B cell (primary cell): ENCODE results near the gene NME3. TPM values are rescaled to one million over a fixed set of nuclear protein-coding genes. Genes with fewer than 3 reads are reported as not detected.

Experiments used
- ATAC-seq: fragments of 200-7000 bp; cut with Tn5 transposase; one replicate; pipeline ENCODE4 v1.10.0; 2021; ENCODE audit warnings: low read depth, mild to moderate bottlenecking, moderate number of reproducible peaks, moderate library complexity
- CTCF ChIA-PET: fragments of 350-600 bp; sonication (Branson Sonifier 250); formaldehyde crosslinking; loops from one replicate; lab custom pipeline; 2021; ENCODE audit warnings: antibody characterized with exemption, inconsistent platforms; lab: Charles Lee
- POLR2A ChIA-PET: fragments of 350-600 bp; sonication (Branson Sonifier 250); formaldehyde crosslinking; loops from one replicate; lab custom pipeline; 2021; ENCODE audit warnings: antibody characterized with exemption; lab: Charles Lee
- DNase-seq: peaks from one replicate; pipeline ENCODE4 v3.0.0; 2013
- H2AFZ ChIP-seq: 2 replicates; pipeline ENCODE4 v1.6.1; 2012; ENCODE audit warnings: mild to moderate bottlenecking, low read depth, low read length; ENCODE audit not compliant: insufficient read depth, poor library complexity, severe bottlenecking
- H3K27ac ChIP-seq, 2 donors: 1 replicate in 1 of 2; 2 replicates in 1 of 2; pipeline ENCODE4 v1.5.1; 2012 to 2013; ENCODE audit warnings: low read length in 2 of 2, mild to moderate bottlenecking in 2 of 2, moderate library complexity in 1 of 2
- H3K27me3 ChIP-seq, 4 experiments: fragments of 200-600 bp in 1 of 4; sonication (generic) in 1 of 4; replicated peaks in 1 of 4; 1 replicate in 2 of 4; 2 replicates in 2 of 4; pipeline versions ENCODE4 v1.6.1 to v1.7.0; 2013 to 2016; ENCODE audit warnings: low read length in 3 of 4, mild to moderate bottlenecking in 2 of 4, mixed read lengths in 1 of 4, moderate library complexity in 1 of 4; ENCODE audit not compliant: insufficient read depth in 4 of 4, control insufficient read depth in 3 of 4; ENCODE audit errors: control extremely low read depth in 1 of 4
- H3K36me3 ChIP-seq, 2 experiments: replicated peaks in 1 of 2; 1 replicate in 1 of 2; 2 replicates in 1 of 2; pipeline versions ENCODE4 v1.6.1 to v1.7.1; 2013; ENCODE audit warnings: low read length in 1 of 2; ENCODE audit not compliant: insufficient read depth in 2 of 2, control insufficient read depth in 1 of 2; ENCODE audit errors: control extremely low read depth in 1 of 2, extremely low read depth in 1 of 2
- H3K4me1 ChIP-seq, 2 donors: fragments of 200-600 bp in 1 of 2; sonication (generic) in 1 of 2; 1 replicate in 1 of 2; 2 replicates in 1 of 2; pipeline versions ENCODE4 v1.5.1 to v1.6.1; 2013 to 2017; ENCODE audit warnings: low read length in 2 of 2; ENCODE audit not compliant: control insufficient read depth in 2 of 2, insufficient read depth in 2 of 2
- H3K4me2 ChIP-seq: replicated peaks from 2 replicates; pipeline ENCODE3; 2012; ENCODE audit warnings: mild to moderate bottlenecking, low read depth, low read length; ENCODE audit not compliant: poor library complexity, severe bottlenecking
- H3K4me3 ChIP-seq, 5 experiments: fragments of 200-600 bp in 1 of 5; sonication (generic) in 1 of 5; 1 replicate in 3 of 5; 2 replicates in 2 of 5; pipeline versions ENCODE4 v1.5.1 to v1.7.0; 2011 to 2016; ENCODE audit warnings: low read length in 4 of 5, mild to moderate bottlenecking in 4 of 5, low read depth in 2 of 5, control low read depth in 1 of 5, moderate library complexity in 1 of 5; ENCODE audit not compliant: insufficient read depth in 1 of 5; ENCODE audit errors: control extremely low read depth in 1 of 5, extremely low read depth in 1 of 5
- H3K79me2 ChIP-seq: fragments of 200-600 bp; sonication (generic); one replicate; pipeline ENCODE4 v1.6.0; 2016; ENCODE audit warnings: low read length; ENCODE audit not compliant: control insufficient read depth, insufficient read depth
- H3K9ac ChIP-seq: fragments of 200-600 bp; sonication (generic); 2 replicates; pipeline ENCODE4 v1.6.1; 2017; ENCODE audit warnings: mild to moderate bottlenecking, low read length, moderate library complexity
- H3K9me3 ChIP-seq, 3 donors: one replicate each; pipeline versions ENCODE4 v1.6.1 to v1.7.1; 2013; ENCODE audit warnings: low read length in 2 of 3; ENCODE audit not compliant: control insufficient read depth in 2 of 3, insufficient read depth in 1 of 3; ENCODE audit errors: control extremely low read depth in 1 of 3
- H4K20me1 ChIP-seq: 2 replicates; pipeline ENCODE4 v1.6.0; 2012; ENCODE audit warnings: mild to moderate bottlenecking, low read length; ENCODE audit not compliant: insufficient read depth, control insufficient read depth, poor library complexity, severe bottlenecking
- H3K27ac Mint-ChIP-seq: one replicate; pipeline ENCODE4 v1.8.0; 2021; ENCODE audit warnings: mixed read lengths
- H3K27me3 Mint-ChIP-seq: one replicate; pipeline ENCODE4 v1.8.0; 2021; ENCODE audit warnings: mixed read lengths
- H3K4me1 Mint-ChIP-seq: one replicate; pipeline ENCODE4 v1.8.0; 2021; ENCODE audit warnings: mixed read lengths
- H3K4me3 Mint-ChIP-seq: one replicate; pipeline ENCODE4 v1.8.0; 2021; ENCODE audit warnings: mixed read lengths
- H3K9me3 Mint-ChIP-seq: one replicate; pipeline ENCODE4 v1.8.0; 2022; ENCODE audit warnings: mixed read lengths; ENCODE audit not compliant: insufficient read depth
- CTCF ChIP-seq: fragments of 200-600 bp; IDR thresholded peaks from one replicate; pipeline ENCODE4 v1.8.0; 2022; ENCODE audit warnings: antibody characterized with exemption, mild to moderate bottlenecking
- EZH2 ChIP-seq: IDR thresholded peaks from 2 replicates; pipeline ENCODE4 v1.6.1; 2012; ENCODE audit warnings: borderline replicate concordance, low read depth, mild to moderate bottlenecking, moderate library complexity, low read length; ENCODE audit not compliant: insufficient read depth, poor library complexity, severe bottlenecking
- WGBS: methylation state at CpG from one replicate; pipeline ENCODE4 v1.1.5; 2013; ENCODE audit warnings: missing lambda C conversion rate; ENCODE audit not compliant: insufficient coverage; 5-methylcytosine and 5-hydroxymethylcytosine counted together
- intact Hi-C: fragments of 100-400 bp; cut with micrococcal nuclease; formaldehyde crosslinking; loops from one replicate; pipeline ENCODE4 v1.10.0; 2022
- polyA minus RNA-seq: library from RNA; depleted of rRNA, polyadenylated mRNA; stranded (reverse); fragments of >200 nt; gene quantifications from 2 replicates; pipeline ENCODE4 v1.2.3, GENCODE V29; 2012
- polyA plus RNA-seq: library from polyadenylated mRNA; depleted of rRNA; stranded (reverse); fragments of >200 nt; gene quantifications from 2 replicates; pipeline ENCODE4 v1.2.3, GENCODE V29; 2012
- total RNA-seq, 2 donors: library from RNA; stranded (reverse); fragments of 120-200 nt in 1 of 2; gene quantifications; 1 replicate in 1 of 2; 2 replicates in 1 of 2; pipeline versions ENCODE4 v1.2.3 to v1.2.4, GENCODE V29; 2013 to 2022

The NME3 gene
- total RNA-seq (57.3 and 63.2 TPM in 2 replicates), polyA plus RNA-seq (99.0 and 150 TPM in 2 replicates), polyA minus RNA-seq (32.8 and 33.2 TPM in 2 replicates)
- total RNA-seq (2013), result 42.9 TPM

- Histone ChIP-seq H3K27me3 (no peaks in the 10 kb centered on the region), H4K20me1 (peaks cover 50% of the 10 kb centered on the region), H2AFZ (peak within 1 kb of the TSS; percentile 81), H3K4me3 (peak within 1 kb of the TSS; percentile 53 to 87 (median 82)), H3K79me2 (peaks cover 29% of the 10 kb centered on the region), H3K9ac (peak within 1 kb of the TSS; percentile 84), H3K4me2 (peak within 1 kb of the TSS; percentile 99), H3K9me3 (no peaks in the 10 kb centered on the region), H3K27ac (peak within 1 kb of the TSS; percentile 38 to 90), H3K36me3 (peaks cover 0 to 30% of the 10 kb centered on the region in 2 experiments), H3K4me1 (peaks cover 22 to 32% of the 10 kb centered on the region in 2 donors)
- ChIA-PET POLR2A (interaction anchor here (1.4 to 4.4 kb wide), 3 partner anchors 11 to 350 kb away, joined by 3 to 27 read pairs (median 14); partner anchors contain the start of genes MAPK8IP3, NUBP2 and SPSB3), CTCF (interaction anchor here (1.0 to 3.2 kb wide), 3 partner anchors 11 to 65 kb away, joined by 4 to 15 read pairs (median 8); partner anchors contain the start of genes MAPK8IP3, NUBP2 and SPSB3)
- H3K4me3 Mint-ChIP-seq, result peak within 1 kb of the TSS; percentile 95
- no peak for TF ChIP-seq EZH2
- no peak for TF ChIP-seq CTCF
- peak; percentile 53 for ATAC-seq
- H3K27me3 Mint-ChIP-seq, result no peaks in the 10 kb centered on the region
- WGBS, result under 1% methylated on average over 70 of the region's 79 CpGs
- peak within 1 kb of the TSS; percentile 97 for H3K27ac Mint-ChIP-seq
- DNase-seq, result peak; percentile 82
- intact Hi-C loops, result loop anchor here (1.0 to 5.0 kb wide), 3 partner anchors 93 to 359 kb away; partner anchors contain the start of genes JPT2 and UNKL
- no peaks in the 10 kb centered on the region for H3K9me3 Mint-ChIP-seq
- peaks cover 24% of the 10 kb centered on the region for H3K4me1 Mint-ChIP-seq
Observed at GRCh38 chr16:1771188-1771863, at the start of gene NME3. NME3 (minus strand) TSS chr16:1771543; CDS start chr16:1771534, 9 bp downstream.

- ChIA-PET POLR2A (no interaction called here), CTCF (no interaction called here)
- Histone ChIP-seq H3K36me3 (peaks cover 0 to 49% of the 10 kb centered on the region in 2 experiments), H3K4me3 (no peak overlapping the region), H3K79me2 (peaks cover 50% of the 10 kb centered on the region), H3K4me1 (peaks cover 7 to 9% of the 10 kb centered on the region in 2 donors), H3K9ac (no peak overlapping the region), H3K9me3 (no peaks in the 10 kb centered on the region), H3K4me2 (no peak overlapping the region), H3K27ac (no peak overlapping the region), H2AFZ (no peak overlapping the region), H4K20me1 (peaks cover 56% of the 10 kb centered on the region), H3K27me3 (no peaks in the 10 kb centered on the region)
- TF ChIP-seq EZH2 (no peak), CTCF (no peak)
- no peak overlapping the region for H3K4me3 Mint-ChIP-seq
- H3K27me3 Mint-ChIP-seq, result no peaks in the 10 kb centered on the region
- peaks cover 16% of the 10 kb centered on the region for H3K4me1 Mint-ChIP-seq
- no peaks in the 10 kb centered on the region for H3K9me3 Mint-ChIP-seq
- ATAC-seq, result no peak
- 97% methylated on average over 12 of the region's 12 CpGs for WGBS
- DNase-seq, result no peak
- H3K27ac Mint-ChIP-seq, result no peak overlapping the region
- intact Hi-C loops, result no loop called here
Observed at GRCh38 chr16:1820946-1821290, 49.6 kb upstream of the NME3 start.
